PC-3 (cell line): ENCODE measurements around the gene GPN3. TPM values are rescaled to one million over a fixed set of nuclear protein-coding genes. Genes with fewer than 3 reads are reported as not detected.

Source experiments
- ATAC-seq: fragments of 200-7000 bp; cut with Tn5 transposase; 2 replicates; pipeline ENCODE4 v1.9.1; 2020; ENCODE audit warnings: mild to moderate bottlenecking, moderate library complexity
- BruUV-seq: library from RNA; stranded (reverse); fragments of 400-500 nt; replicated peaks from 2 replicates; lab custom pipeline; 2021; lab: Mats Ljungman, UMichigan
- CTCF ChIA-PET: fragments of 300-600 bp; sonication (Branson Sonifier 250); formaldehyde crosslinking; loops from one replicate; lab custom pipeline; 2022; ENCODE audit warnings: antibody characterized with exemption; lab: Charles Lee
- POLR2A ChIA-PET: fragments of 300-600 bp; sonication (Branson Sonifier 250); formaldehyde crosslinking; loops from one replicate; lab custom pipeline; 2022; ENCODE audit warnings: antibody characterized with exemption; ENCODE audit not compliant: unreplicated experiment; lab: Charles Lee
- DNase-seq: peaks from one replicate; pipeline ENCODE4 v3.0.0-alpha.2; 2015
- H2AFZ ChIP-seq: fragments of 300-600 bp; sonication (generic); 2 replicates; pipeline ENCODE4 v1.6.0; 2016; ENCODE audit warnings: antibody characterized with exemption, low read length
- H3F3A ChIP-seq: fragments of 300-600 bp; sonication (generic); one replicate; pipeline ENCODE4 v1.6.0; 2017; ENCODE audit warnings: antibody characterized with exemption, low read length, control low read depth, mild to moderate bottlenecking; ENCODE audit not compliant: unreplicated experiment
- H3K27ac ChIP-seq: fragments of 300-600 bp; sonication (generic); 2 replicates; pipeline ENCODE4 v1.5.1; 2016; ENCODE audit warnings: mild to moderate bottlenecking, low read length
- H3K27me3 ChIP-seq: fragments of 300-600 bp; sonication (generic); 2 replicates; pipeline ENCODE4 v1.6.1; 2016; ENCODE audit warnings: low read length, mixed read lengths
- H3K36me3 ChIP-seq: fragments of 300-600 bp; sonication (generic); 2 replicates; pipeline ENCODE4 v1.6.1; 2016; ENCODE audit warnings: low read depth, mixed run types, low read length, mixed read lengths
- H3K4me1 ChIP-seq: fragments of 300-600 bp; sonication (generic); 2 replicates; pipeline ENCODE4 v1.5.1; 2016; ENCODE audit warnings: low read length; ENCODE audit not compliant: insufficient read depth
- H3K4me2 ChIP-seq: fragments of 300-600 bp; sonication (generic); 2 replicates; pipeline ENCODE4 v1.6.0; 2016; ENCODE audit warnings: low read length
- H3K4me3 ChIP-seq: fragments of 300-600 bp; sonication (generic); 2 replicates; pipeline ENCODE4 v1.5.1; 2016; ENCODE audit warnings: mild to moderate bottlenecking, low read length, mixed read lengths
- H3K79me2 ChIP-seq: fragments of 300-600 bp; sonication (generic); 2 replicates; pipeline ENCODE4 v1.6.1; 2017; ENCODE audit warnings: low read length, mixed read lengths
- H3K9ac ChIP-seq: fragments of 300-600 bp; sonication (generic); 2 replicates; pipeline ENCODE4 v1.6.0; 2016; ENCODE audit warnings: mild to moderate bottlenecking, low read length
- H3K9me2 ChIP-seq: fragments of 300-600 bp; sonication (generic); replicated peaks from 2 replicates; pipeline ENCODE4 v1.6.1; 2016; ENCODE audit warnings: mixed run types, low read length, mixed read lengths
- H3K9me3 ChIP-seq: fragments of 300-600 bp; sonication (generic); 2 replicates; pipeline ENCODE4 v1.6.1; 2016; ENCODE audit warnings: low read length, mixed read lengths
- H4K20me1 ChIP-seq: fragments of 300-600 bp; sonication (generic); 2 replicates; pipeline ENCODE4 v1.6.1; 2016; ENCODE audit warnings: low read length, mixed read lengths
- CTCF ChIP-seq: fragments of 300-600 bp; sonication (generic); conservative IDR thresholded peaks from 2 replicates; pipeline ENCODE4 v1.5.1; 2017; ENCODE audit warnings: antibody characterized with exemption, low read depth, mild to moderate bottlenecking, low read length
- EZH2 ChIP-seq: fragments of 300-600 bp; sonication (generic); IDR thresholded peaks from one replicate; pipeline ENCODE4 v1.6.1; 2017; ENCODE audit warnings: antibody characterized with exemption, mild to moderate bottlenecking, low read length; ENCODE audit not compliant: unreplicated experiment
- EZH2phosphoT487 ChIP-seq: fragments of 300-600 bp; sonication (generic); IDR thresholded peaks from 2 replicates; pipeline ENCODE4 v1.6.1; 2018; ENCODE audit warnings: mild to moderate bottlenecking, antibody characterized with exemption, low read length, borderline replicate concordance
- intact Hi-C: fragments of 100-400 bp; cut with micrococcal nuclease; formaldehyde crosslinking; loops from 2 replicates; pipeline ENCODE4 v1.9.0; 2023
- total RNA-seq: library from RNA; depleted of rRNA; stranded (reverse); fragments of >200 nt; gene quantifications from 2 replicates; pipeline ENCODE4 v1.2.3, GENCODE V29; 2014

The GPN3 gene
- total RNA-seq, 1 experiment from 2014 or later: 32.5 TPM

- Histone ChIP-seq H3K27ac (peak within 1 kb of the TSS; percentile 75), H3K79me2 (peaks cover 40% of the 10 kb centered on the region), H3F3A (peaks cover 3% of the 10 kb centered on the region), H3K27me3 (no peaks in the 10 kb centered on the region), H3K4me2 (peak within 1 kb of the TSS; percentile 87), H3K4me3 (peak within 1 kb of the TSS; percentile 94), H3K4me1 (0 out of 2 replicates have a peak, but pooled peaks cover 5% of the 10 kb centered on the region), H4K20me1 (peaks cover 5% of the 10 kb centered on the region; the same call in 1 of the 2 replicates), H3K9me2 (no peaks in the 10 kb centered on the region), H3K9ac (peak within 1 kb of the TSS; percentile 92), H3K36me3 (peaks cover 21% of the 10 kb centered on the region; the same call in 1 of the 2 replicates), H2AFZ (peak within 1 kb of the TSS; percentile 77), H3K9me3 (no peaks in the 10 kb centered on the region)
- intact Hi-C loops: loop anchor here (1.0 to 2.0 kb wide), 3 partner anchors 18 to 377 kb away; partner anchors contain the start of genes FAM216A and GPN3
- POLR2A ChIA-PET: interaction anchor here (0.6 to 1.1 kb wide), 6 partner anchors 17 to 922 kb away, joined by 3 to 8 read pairs (median 4); partner anchors contain the start of genes FAM216A and GPN3
- DNase-seq: peak; percentile 97
- BruUV-seq: TSS peak; percentile 73
- TF ChIP-seq EZH2phosphoT487 (no peak), EZH2 (no peak), CTCF (peak; percentile 82)
- ATAC-seq: peak; percentile 96
- CTCF ChIA-PET: interaction anchor here (0.6 to 1.9 kb wide), 8 partner anchors 17 to 433 kb away, joined by 4 to 25 read pairs (median 6); partner anchors contain the start of genes FAM216A and GPN3
Measured at GRCh38 chr12:110449799-110450497, 18.1 kb downstream of the GPN3 start, which contains the start of gene ARPC3. TSS of gene ARPC3 (minus strand) at chr12:110450337. CDS start at chr12:110450260, 77 bp downstream.

DNA sequence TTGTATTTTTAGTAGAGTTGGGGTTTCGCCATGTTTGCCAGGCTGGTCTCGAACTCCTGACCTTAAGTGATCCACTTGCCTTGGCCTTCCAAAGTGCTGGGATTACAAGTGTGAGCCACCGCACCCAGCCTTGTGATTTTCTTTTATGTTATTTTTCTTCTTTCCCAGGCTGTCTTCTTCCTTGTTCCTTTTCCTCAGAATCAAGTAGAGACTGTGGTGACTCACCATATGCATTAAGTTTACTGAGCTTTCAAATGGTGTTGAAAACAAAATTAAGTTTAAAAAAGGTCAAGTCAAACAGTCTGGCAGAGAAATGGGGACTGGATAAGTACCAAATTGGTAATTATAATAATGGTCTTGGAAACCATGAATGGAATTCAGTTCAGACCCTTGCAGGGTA lies 23.6 kb downstream of the GPN3 start:
- H3K36me3 ChIP-seq: peaks cover 46% of the 10 kb centered on the region
- no peak overlapping the region for H3K9ac ChIP-seq
- no peaks in the 10 kb centered on the region for H3K9me3 ChIP-seq
- H3F3A ChIP-seq: no peaks in the 10 kb centered on the region
- H3K79me2 ChIP-seq: peaks cover 33% of the 10 kb centered on the region
- no peaks in the 10 kb centered on the region for H3K27me3 ChIP-seq
- no peaks in the 10 kb centered on the region for H3K9me2 ChIP-seq
- BruUV-seq: no TSS peak
- ChIA-PET CTCF (interaction anchor here (0.7 kb wide), 1 partner anchor 1405 kb away, joined by 5 read pairs; no protein-coding TSS in a partner anchor), POLR2A (interaction anchor here (0.6 kb wide), 1 partner anchor 329 kb away, joined by 3 read pairs; no protein-coding TSS in a partner anchor)
- no peak overlapping the region for H3K27ac ChIP-seq
- ATAC-seq: no peak
- DNase-seq: no peak
- H3K4me3 ChIP-seq: no peak overlapping the region
- peaks cover 5% of the 10 kb centered on the region; the same call in 1 of the 2 replicates for H4K20me1 ChIP-seq
- 0 out of 2 replicates have a peak, but pooled peaks cover 5% of the 10 kb centered on the region for H3K4me1 ChIP-seq
- H2AFZ ChIP-seq: no peak overlapping the region
- H3K4me2 ChIP-seq: no peak overlapping the region
- TF ChIP-seq EZH2phosphoT487 (no peak), EZH2 (no peak), CTCF (no peak)
- intact Hi-C loops: no loop called here
